ENCODE results near the gene YWHAH. TPM values are rescaled to one million over a fixed set of nuclear protein-coding genes. Genes with fewer than 3 reads are reported as not detected.

The YWHAH gene
- total RNA-seq, 1 donor from 2014 or later, result 160 TPM

- H3K27me3 Mint-ChIP-seq (ENCODE audit: low read depth, unreplicated experiment), result peaks cover 3% of the 10 kb centered on the region
- H3K4me3 ChIP-seq (ENCODE audit: insufficient read depth, low read depth, low read length), result peak overlapping the region; percentile 88
- no peak for FAIRE-seq
- H3K27me3 ChIP-seq (ENCODE audit: insufficient read depth, low read length), result no peaks in the 10 kb centered on the region
- peak overlapping the region; percentile 84 for H3K27ac ChIP-seq (ENCODE audit: low read depth, low read length)
- peaks cover 18% of the 10 kb centered on the region for H3K4me1 ChIP-seq (ENCODE audit: insufficient read depth, low read length)
- peaks cover 59% of the 10 kb centered on the region for H3K79me2 ChIP-seq (ENCODE audit: insufficient read depth, low read length)
- peak overlapping the region; percentile 96 for H3K9ac ChIP-seq (ENCODE audit: low read length)
- no peak overlapping the region for H2AFZ ChIP-seq (ENCODE audit: low read depth, low read length)
- peak overlapping the region; percentile 97 for H3K4me2 ChIP-seq (ENCODE audit: low read length)
- H3K36me3 ChIP-seq (ENCODE audit: insufficient read depth, low read length), result no peaks in the 10 kb centered on the region
- H3K27ac Mint-ChIP-seq (ENCODE audit: unreplicated experiment), result no peak overlapping the region
- peaks cover 48% of the 10 kb centered on the region for H4K20me1 ChIP-seq (ENCODE audit: insufficient read depth, low read length)
- H3K9me3 ChIP-seq (ENCODE audit: insufficient read depth, low read depth, low read length), result no peaks in the 10 kb centered on the region
- H3K4me1 Mint-ChIP-seq (ENCODE audit: low read depth, unreplicated experiment), result peaks cover 10% of the 10 kb centered on the region
- TF ChIP-seq CTCF (IDR thresholded peaks at IDR 0.05; ENCODE audit: insufficient read depth, low read depth, low read length) (no peak), EZH2 (IDR thresholded peaks at IDR 0.05; ENCODE audit: insufficient read depth, low read length) (no peak)
- no peak overlapping the region for H3K4me3 Mint-ChIP-seq (ENCODE audit: unreplicated experiment)
- no peaks in the 10 kb centered on the region for H3K9me3 Mint-ChIP-seq (ENCODE audit: unreplicated experiment)
- DNase-seq (ENCODE audit: low read depth), result no peak
- no peaks in the 10 kb centered on the region for H3K36me3 Mint-ChIP-seq (ENCODE audit: low read depth, unreplicated experiment)
Observed at GRCh38 chr22:31945443-31945855, 1.1 kb downstream of the YWHAH start.

- H3K36me3 Mint-ChIP-seq (ENCODE audit: low read depth, unreplicated experiment), result peaks cover 1% of the 10 kb centered on the region
- H3K4me2 ChIP-seq (ENCODE audit: low read length), result peak overlapping the region; percentile 97
- H3K4me1 ChIP-seq (ENCODE audit: insufficient read depth, low read length), result peaks cover 20% of the 10 kb centered on the region
- peaks cover 66% of the 10 kb centered on the region for H3K79me2 ChIP-seq (ENCODE audit: insufficient read depth, low read length)
- H3K9me3 Mint-ChIP-seq (ENCODE audit: unreplicated experiment), result no peaks in the 10 kb centered on the region
- no peak for DNase-seq (ENCODE audit: low read depth)
- H3K36me3 ChIP-seq (ENCODE audit: insufficient read depth, low read length), result no peaks in the 10 kb centered on the region
- FAIRE-seq, result no peak
- peak overlapping the region; percentile 84 for H3K27ac ChIP-seq (ENCODE audit: low read depth, low read length)
- peak overlapping the region; percentile 88 for H3K4me3 ChIP-seq (ENCODE audit: insufficient read depth, low read depth, low read length)
- peak overlapping the region; percentile 96 for H3K9ac ChIP-seq (ENCODE audit: low read length)
- H2AFZ ChIP-seq (ENCODE audit: low read depth, low read length), result no peak overlapping the region
- H4K20me1 ChIP-seq (ENCODE audit: insufficient read depth, low read length), result peaks cover 55% of the 10 kb centered on the region
- peaks cover 3% of the 10 kb centered on the region for H3K27me3 Mint-ChIP-seq (ENCODE audit: low read depth, unreplicated experiment)
- H3K4me1 Mint-ChIP-seq (ENCODE audit: low read depth, unreplicated experiment), result peaks cover 12% of the 10 kb centered on the region
- TF ChIP-seq CTCF (IDR thresholded peaks at IDR 0.05; ENCODE audit: insufficient read depth, low read depth, low read length), result no peak
- TF ChIP-seq EZH2 (IDR thresholded peaks at IDR 0.05; ENCODE audit: insufficient read depth, low read length), result no peak
- H3K4me3 Mint-ChIP-seq (ENCODE audit: unreplicated experiment), result no peak overlapping the region
- H3K27ac Mint-ChIP-seq (ENCODE audit: unreplicated experiment), result no peak overlapping the region
- no peaks in the 10 kb centered on the region for H3K27me3 ChIP-seq (ENCODE audit: insufficient read depth, low read length)
- H3K9me3 ChIP-seq (ENCODE audit: insufficient read depth, low read depth, low read length), result no peaks in the 10 kb centered on the region
Observed at GRCh38 chr22:31945971-31946680, 1.8 kb downstream of the YWHAH start.

- Mint-ChIP-seq H3K27me3 (ENCODE audit: low read depth, unreplicated experiment) (no peaks in the 10 kb centered on the region), H3K4me1 (ENCODE audit: low read depth, unreplicated experiment) (peaks cover 22% of the 10 kb centered on the region), H3K4me3 (ENCODE audit: unreplicated experiment) (peak overlapping the region; percentile 70), H3K36me3 (ENCODE audit: low read depth, unreplicated experiment) (peaks cover 1% of the 10 kb centered on the region), H3K9me3 (ENCODE audit: unreplicated experiment) (no peaks in the 10 kb centered on the region), H3K27ac (ENCODE audit: unreplicated experiment) (no peak overlapping the region)
- no peak for DNase-seq (ENCODE audit: low read depth)
- H3K9me3 ChIP-seq (ENCODE audit: insufficient read depth, low read depth, low read length), result no peaks in the 10 kb centered on the region
- no peaks in the 10 kb centered on the region for H3K36me3 ChIP-seq (ENCODE audit: insufficient read depth, low read length)
- peaks cover 77% of the 10 kb centered on the region for H3K79me2 ChIP-seq (ENCODE audit: insufficient read depth, low read length)
- H3K4me2 ChIP-seq (ENCODE audit: low read length), result peak overlapping the region; percentile 97
- H3K27me3 ChIP-seq (ENCODE audit: insufficient read depth, low read length), result no peaks in the 10 kb centered on the region
- TF ChIP-seq EZH2 (IDR thresholded peaks at IDR 0.05; ENCODE audit: insufficient read depth, low read length) (no peak), CTCF (IDR thresholded peaks at IDR 0.05; ENCODE audit: insufficient read depth, low read depth, low read length) (peak; percentile 37)
- peaks cover 66% of the 10 kb centered on the region for H4K20me1 ChIP-seq (ENCODE audit: insufficient read depth, low read length)
- H3K9ac ChIP-seq (ENCODE audit: low read length), result peak overlapping the region; percentile 24
- no peak overlapping the region for H2AFZ ChIP-seq (ENCODE audit: low read depth, low read length)
- peaks cover 32% of the 10 kb centered on the region for H3K4me1 ChIP-seq (ENCODE audit: insufficient read depth, low read length)
- peak overlapping the region; percentile 88 for H3K4me3 ChIP-seq (ENCODE audit: insufficient read depth, low read depth, low read length)
- FAIRE-seq, result no peak
- H3K27ac ChIP-seq (ENCODE audit: low read depth, low read length), result no peak overlapping the region
Observed at GRCh38 chr22:31947296-31947695, 3.0 kb downstream of the YWHAH start.

Measured in astrocyte (in vitro differentiated cells and primary cell).